Brain microvascular endothelial cell (primary cell): Measurements from ENCODE around the gene BRS3.

ENCODE experiments used
- DNase-seq: peaks from one replicate; pipeline ENCODE4 v3.0.0-alpha.2; 2020
- H3K27ac ChIP-seq: fragments of 250-450 bp; sonication (Bioruptor Pico); 2 replicates; pipeline ENCODE4 v1.5.1; 2020; ENCODE audit warnings: mild to moderate bottlenecking, moderate library complexity
- H3K27me3 ChIP-seq: fragments of 250-450 bp; sonication (Bioruptor Pico); replicated peaks from 2 replicates; pipeline ENCODE4 v1.5.1; 2020; ENCODE audit warnings: mild to moderate bottlenecking
- H3K36me3 ChIP-seq: fragments of 250-450 bp; sonication (Bioruptor Pico); replicated peaks from 2 replicates; pipeline ENCODE4 v1.5.1; 2020; ENCODE audit warnings: mild to moderate bottlenecking
- H3K4me3 ChIP-seq: 2 replicates; pipeline ENCODE4 v1.5.1; 2011; ENCODE audit warnings: low read depth, mild to moderate bottlenecking, control low read depth, low read length, moderate library complexity
- CTCF ChIP-seq: IDR thresholded peaks from 2 replicates; pipeline ENCODE4 v1.5.1; 2011; ENCODE audit warnings: low read depth, mild to moderate bottlenecking, moderate library complexity, low read length, control low read depth, inconsistent platforms; ENCODE audit errors: missing control alignments
- in situ Hi-C: cut with HindIII; loops from 2 replicates; pipeline ENCODE4 v1.10.0; 2017; ENCODE audit warnings: low sequenced_read_pairs, low pct_ligation_motif_present

The BRS3 gene

GRCh38 chrX:136496186-136496763, 8.5 kb downstream of the BRS3 start:
- in situ Hi-C loops: no loop called here
- Histone ChIP-seq H3K27ac (peak overlapping the region; percentile 93), H3K27me3 (no peaks in the 10 kb centered on the region), H3K36me3 (no peaks in the 10 kb centered on the region), H3K4me3 (peak overlapping the region; percentile 65)
- TF ChIP-seq CTCF: no peak
- DNase-seq: no peak

GRCh38 chrX:136496764-136497555, 9.2 kb downstream of the BRS3 start:
- in situ Hi-C loops: no loop called here
- no peak for TF ChIP-seq CTCF
- Histone ChIP-seq H3K36me3 (no peaks in the 10 kb centered on the region), H3K27me3 (no peaks in the 10 kb centered on the region), H3K27ac (peak overlapping the region; percentile 93), H3K4me3 (peak overlapping the region; percentile 65)
- DNase-seq: peak; percentile 84

- no peak for TF ChIP-seq CTCF
- Histone ChIP-seq H3K27ac (peak within 1 kb of the TSS; percentile 93), H3K27me3 (no peaks in the 10 kb centered on the region), H3K4me3 (peak within 1 kb of the TSS; percentile 65), H3K36me3 (no peaks in the 10 kb centered on the region)
- in situ Hi-C loops: no loop called here
- no peak for DNase-seq
Measured at GRCh38 chrX:136497556-136498052, 9.9 kb downstream of the BRS3 start, which contains the start of gene HTATSF1. TSS of gene HTATSF1 (plus strand) at chrX:136497592. CDS start at chrX:136497685, 93 bp downstream.

- in situ Hi-C loops: no loop called here
- DNase-seq: no peak
- no peaks in the 10 kb centered on the region for H3K27me3 ChIP-seq
Measured at GRCh38 chrX:136519069-136519468, 31.3 kb downstream of the BRS3 start.

GRCh38 chrX:136523770-136524169, 36.0 kb downstream of the BRS3 start:
- no peak overlapping the region for H3K4me3 ChIP-seq
- no peak for TF ChIP-seq CTCF
- no peak for DNase-seq
- no peak overlapping the region for H3K27ac ChIP-seq
- no peaks in the 10 kb centered on the region for H3K36me3 ChIP-seq
- in situ Hi-C loops: no loop called here
- H3K27me3 ChIP-seq: no peaks in the 10 kb centered on the region

More at GRCh38 chrX:136519069-136519468, 31.3 kb downstream of the BRS3 start:
- no peak overlapping the region for H3K4me3 ChIP-seq
- H3K27ac ChIP-seq: no peak overlapping the region
- no peak for TF ChIP-seq CTCF
- H3K36me3 ChIP-seq: no peaks in the 10 kb centered on the region
